Mesenchymal stem cell (in vitro differentiated cells and primary cell): ENCODE results near the gene USP44.
"Not testable (repeated sequence)": the region's sequence is repeated elsewhere in the genome, so short reads cannot be mapped to it uniquely, and the experiment has no call there.

ENCODE experiments used
- DNase-seq: peaks from one replicate; pipeline ENCODE4 v3.0.0-alpha.2; 2013
- H2AFZ ChIP-seq: one replicate; pipeline ENCODE4 v1.6.1; 2013; ENCODE audit warnings: low read depth, mild to moderate bottlenecking, control low read depth, inconsistent platforms, low read length, moderate library complexity
- H2AK5ac ChIP-seq: 2 replicates; pipeline ENCODE4 v1.6.1; 2013; ENCODE audit warnings: low read length, moderate library complexity, mild to moderate bottlenecking, inconsistent platforms; ENCODE audit not compliant: severe bottlenecking
- H2BK120ac ChIP-seq: one replicate; pipeline ENCODE4 v1.6.1; 2013; ENCODE audit warnings: low read depth, mild to moderate bottlenecking, inconsistent platforms, low read length, moderate library complexity
- H2BK12ac ChIP-seq, 2 experiments: one replicate each; pipeline ENCODE4 v1.6.1; 2013; ENCODE audit warnings: inconsistent platforms in 2 of 2, low read length in 2 of 2, mild to moderate bottlenecking in 2 of 2, moderate library complexity in 2 of 2, control low read depth in 1 of 2
- H2BK15ac ChIP-seq: one replicate; pipeline ENCODE4 v1.6.1; 2013; ENCODE audit warnings: mild to moderate bottlenecking, low read depth, inconsistent platforms; ENCODE audit not compliant: poor library complexity, severe bottlenecking
- H2BK5ac ChIP-seq: 2 replicates; pipeline ENCODE4 v1.6.1; 2013; ENCODE audit warnings: low read depth, mild to moderate bottlenecking, low read length, control low read depth, inconsistent platforms; ENCODE audit not compliant: poor library complexity, severe bottlenecking
- H3K14ac ChIP-seq, 2 experiments: one replicate each; pipeline ENCODE4 v1.6.1; 2013; ENCODE audit warnings: inconsistent platforms in 2 of 2, low read length in 2 of 2, control low read depth in 1 of 2, mild to moderate bottlenecking in 1 of 2, moderate library complexity in 1 of 2
- H3K18ac ChIP-seq, 2 experiments: one replicate each; pipeline ENCODE4 v1.6.1; 2013; ENCODE audit warnings: inconsistent platforms in 2 of 2, low read length in 2 of 2, control low read depth in 1 of 2, low read depth in 1 of 2, mild to moderate bottlenecking in 1 of 2
- H3K23ac ChIP-seq, 2 experiments: one replicate each; pipeline ENCODE4 v1.6.1; 2013; ENCODE audit warnings: inconsistent platforms in 2 of 2, low read length in 2 of 2, mild to moderate bottlenecking in 2 of 2, moderate library complexity in 2 of 2, control low read depth in 1 of 2
- H3K27ac ChIP-seq: 2 replicates; pipeline ENCODE4 v1.5.1; 2013; ENCODE audit warnings: mild to moderate bottlenecking, moderate library complexity, low read length, control low read depth, inconsistent platforms; ENCODE audit not compliant: poor library complexity, severe bottlenecking
- H3K27me3 ChIP-seq, 2 experiments: 2 replicates each; pipeline versions ENCODE4 v1.6.1 to v1.7.0; 2013; ENCODE audit warnings: low read length in 2 of 2, mild to moderate bottlenecking in 2 of 2, moderate library complexity in 2 of 2, control low read depth in 1 of 2, inconsistent platforms in 1 of 2; ENCODE audit not compliant: control insufficient read depth in 1 of 2, insufficient read depth in 1 of 2
- H3K36me3 ChIP-seq, 2 experiments: 2 replicates each; pipeline versions ENCODE4 v1.6.1 to v1.7.0; 2013; ENCODE audit warnings: low read length in 2 of 2, control low read depth in 1 of 2, inconsistent platforms in 1 of 2, low read depth in 1 of 2, mild to moderate bottlenecking in 1 of 2; ENCODE audit not compliant: insufficient read depth in 2 of 2, control insufficient read depth in 1 of 2
- H3K4ac ChIP-seq, 2 experiments: one replicate each; pipeline ENCODE4 v1.6.1; 2013; ENCODE audit warnings: inconsistent platforms in 2 of 2, low read length in 2 of 2, mild to moderate bottlenecking in 2 of 2, moderate library complexity in 2 of 2, control low read depth in 1 of 2, low read depth in 1 of 2
- H3K4me1 ChIP-seq: 2 replicates; pipeline ENCODE4 v1.6.1; 2013; ENCODE audit warnings: low read depth, low read length, control low read depth; ENCODE audit not compliant: control insufficient read depth, insufficient read depth
- H3K4me2 ChIP-seq: 2 replicates; pipeline ENCODE4 v1.6.1; 2013; ENCODE audit warnings: low read length, mild to moderate bottlenecking, inconsistent platforms; ENCODE audit not compliant: poor library complexity, severe bottlenecking
- H3K4me3 ChIP-seq, 2 experiments: 2 replicates each; pipeline versions ENCODE4 v1.5.1 to v1.7.0; 2013; ENCODE audit warnings: low read length in 2 of 2, mild to moderate bottlenecking in 2 of 2, control low read depth in 1 of 2, low read depth in 1 of 2; ENCODE audit not compliant: insufficient read depth in 1 of 2
- H3K79me1 ChIP-seq: replicated peaks from 2 replicates; pipeline ENCODE4 v1.6.1; 2013; ENCODE audit warnings: mild to moderate bottlenecking, control low read depth, low read length, inconsistent platforms; ENCODE audit not compliant: poor library complexity, severe bottlenecking
- H3K9ac ChIP-seq: 2 replicates; pipeline ENCODE4 v1.7.0; 2013; ENCODE audit warnings: mild to moderate bottlenecking, low read length, moderate library complexity
- H3K9me3 ChIP-seq: 2 replicates; pipeline ENCODE4 v1.7.0; 2013; ENCODE audit warnings: mild to moderate bottlenecking, low read length; ENCODE audit not compliant: control insufficient read depth
- H4K8ac ChIP-seq: one replicate; pipeline ENCODE4 v1.6.1; 2013; ENCODE audit warnings: inconsistent platforms, mild to moderate bottlenecking, low read length, moderate library complexity
- H4K91ac ChIP-seq: one replicate; pipeline ENCODE4 v1.6.1; 2013; ENCODE audit warnings: mild to moderate bottlenecking, low read length, inconsistent platforms
- WGBS: methylation state at CpG from one replicate; pipeline ENCODE4 v1.1.7; 2013; ENCODE audit warnings: mixed read lengths; 5-methylcytosine and 5-hydroxymethylcytosine counted together

Gene USP44

DNA sequence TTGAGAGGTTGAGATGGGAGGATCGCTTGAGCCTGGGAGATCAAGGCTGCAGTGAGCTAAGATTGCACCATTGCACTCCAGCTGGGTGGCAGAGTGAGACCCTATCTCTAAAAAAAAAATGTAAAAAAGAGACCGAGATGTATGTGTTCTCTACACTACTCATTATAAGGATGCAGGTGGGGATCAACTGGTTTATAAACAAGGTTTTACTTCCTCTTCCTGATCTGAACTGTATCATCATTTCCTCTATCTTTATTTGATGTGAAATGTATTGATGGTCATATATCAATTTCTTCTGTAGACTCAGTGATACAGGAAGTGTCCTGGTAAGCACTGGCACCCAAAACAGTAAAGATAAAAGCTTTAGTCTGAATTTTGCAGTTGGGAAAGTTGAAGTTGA, 20.1 kb upstream of the USP44 start:
- no peak overlapping the region for H2BK15ac ChIP-seq
- no peak overlapping the region for H3K4ac ChIP-seq
- no peak overlapping the region for H3K14ac ChIP-seq
- no peaks in the 10 kb centered on the region for H3K79me1 ChIP-seq
- no peak overlapping the region for H3K4me3 ChIP-seq
- no peaks in the 10 kb centered on the region for H3K36me3 ChIP-seq
- no peak overlapping the region for H4K8ac ChIP-seq
- WGBS, result 100% methylated on average over 1 of the region's 2 CpGs
- H2BK12ac ChIP-seq, result no peak overlapping the region
- H3K23ac ChIP-seq, result no peak overlapping the region
- H2BK5ac ChIP-seq, result no peak overlapping the region
- H3K4me2 ChIP-seq, result no peak overlapping the region
- no peak for DNase-seq
- no peak overlapping the region for H2BK120ac ChIP-seq
- H2AK5ac ChIP-seq, result no peak overlapping the region
- H3K27me3 ChIP-seq, result no peaks in the 10 kb centered on the region
- no peaks in the 10 kb centered on the region for H3K9me3 ChIP-seq
- H3K18ac ChIP-seq, result no peak overlapping the region
- H3K4me1 ChIP-seq, result peaks cover 2% of the 10 kb centered on the region
- no peak overlapping the region for H4K91ac ChIP-seq
- H3K27ac ChIP-seq, result no peak overlapping the region
- H2AFZ ChIP-seq, result no peak overlapping the region
- no peak overlapping the region for H3K9ac ChIP-seq

DNA sequence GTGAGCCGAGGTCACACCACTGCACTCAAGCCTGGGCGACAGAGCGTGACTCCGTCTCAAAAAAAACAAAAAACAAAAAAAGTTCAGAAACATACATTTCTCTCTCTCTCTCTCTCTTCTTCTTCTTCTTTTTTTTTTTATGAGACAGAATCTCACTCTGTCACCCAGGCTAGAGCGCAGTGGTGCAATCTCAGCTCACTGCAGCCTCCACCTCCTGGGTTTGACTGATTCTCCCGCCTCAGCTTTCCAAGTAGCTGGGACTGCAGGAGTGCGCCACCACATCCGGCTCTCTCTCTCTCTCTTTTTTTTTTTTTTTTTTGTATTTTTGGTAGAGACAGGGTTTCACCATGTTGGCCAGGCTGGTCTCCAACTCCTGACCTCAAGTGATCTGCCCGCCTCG, 16.8 kb upstream of the USP44 start:
- not testable (repeated sequence) for H2BK120ac ChIP-seq, H3K27ac ChIP-seq, H3K4ac ChIP-seq, H3K4me3 ChIP-seq, H3K4me2 ChIP-seq, H4K8ac ChIP-seq, H3K18ac ChIP-seq, H2AK5ac ChIP-seq, H2AFZ ChIP-seq, H3K36me3 ChIP-seq, H2BK12ac ChIP-seq, H3K14ac ChIP-seq, H3K9me3 ChIP-seq, DNase-seq, H2BK15ac ChIP-seq, H3K4me1 ChIP-seq, H2BK5ac ChIP-seq, H3K23ac ChIP-seq, H3K79me1 ChIP-seq, H3K27me3 ChIP-seq, H3K9ac ChIP-seq, H4K91ac ChIP-seq
- WGBS, result 93% methylated on average over 6 of the region's 10 CpGs

DNA sequence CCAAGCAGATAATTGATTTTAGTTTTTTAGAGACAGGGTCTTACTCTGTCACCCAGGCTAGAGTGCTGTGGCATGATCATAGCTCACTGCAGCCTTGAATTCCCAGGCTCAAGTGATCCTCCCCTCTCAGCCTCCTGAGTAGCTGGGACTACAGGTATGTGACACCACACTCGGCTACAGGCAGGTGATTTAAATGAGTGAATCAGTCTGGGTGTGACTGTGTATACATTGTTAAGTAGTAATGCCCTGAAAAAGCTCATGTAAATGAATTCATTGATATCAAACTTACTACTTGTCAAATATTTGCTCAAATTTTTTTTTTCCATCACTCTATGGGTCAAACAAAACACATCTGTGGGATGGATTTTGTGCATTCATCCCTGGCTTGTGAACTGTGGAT, 6.3 kb upstream of the USP44 start:
- no peaks in the 10 kb centered on the region for H3K36me3 ChIP-seq
- WGBS, result 100% methylated on average over 1 of the region's 1 CpG
- no peak overlapping the region for H3K4ac ChIP-seq
- no peaks in the 10 kb centered on the region for H3K27me3 ChIP-seq
- no peak overlapping the region for H3K18ac ChIP-seq
- H3K14ac ChIP-seq, result no peak overlapping the region
- H3K27ac ChIP-seq, result no peak overlapping the region
- no peak overlapping the region for H2BK120ac ChIP-seq
- no peaks in the 10 kb centered on the region for H3K4me1 ChIP-seq
- DNase-seq, result no peak
- no peak overlapping the region for H2AK5ac ChIP-seq
- H2BK12ac ChIP-seq, result no peak overlapping the region
- no peak overlapping the region for H4K8ac ChIP-seq
- H3K79me1 ChIP-seq, result no peaks in the 10 kb centered on the region
- no peak overlapping the region for H3K4me2 ChIP-seq
- H3K9ac ChIP-seq, result no peak overlapping the region
- H3K23ac ChIP-seq, result no peak overlapping the region
- no peak overlapping the region for H3K4me3 ChIP-seq
- no peak overlapping the region for H2BK5ac ChIP-seq
- no peak overlapping the region for H2AFZ ChIP-seq
- no peak overlapping the region for H2BK15ac ChIP-seq
- H4K91ac ChIP-seq, result no peak overlapping the region
- H3K9me3 ChIP-seq, result no peaks in the 10 kb centered on the region

DNA sequence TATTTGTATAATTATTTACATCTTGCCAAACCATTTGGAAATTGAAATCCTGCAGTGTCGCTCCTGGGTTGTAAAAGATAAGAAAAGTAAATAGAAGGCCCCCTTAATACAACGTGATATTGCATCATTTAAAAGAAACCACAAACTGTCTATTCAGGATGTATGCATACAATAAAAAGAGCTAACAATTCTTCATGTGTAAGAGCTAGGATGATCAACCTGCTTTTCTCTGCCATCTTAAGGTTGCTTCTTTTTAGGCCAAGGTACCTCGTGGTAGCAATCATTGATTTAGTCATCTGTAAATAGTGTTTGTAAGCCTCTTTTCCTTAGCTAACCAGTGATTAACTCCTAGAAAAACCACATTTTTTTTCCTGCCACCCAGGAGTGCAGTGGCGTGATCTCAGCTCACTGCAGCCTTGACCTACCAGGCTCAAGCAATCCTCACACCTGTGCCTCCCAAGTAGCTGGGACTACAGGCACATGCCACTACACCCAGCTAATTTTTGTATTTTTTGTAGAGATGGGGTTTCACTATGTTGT, 3.3 kb upstream of the USP44 start:
- Histone ChIP-seq H3K4me3 (no peak overlapping the region), H3K27ac (no peak overlapping the region), H3K23ac (no peak overlapping the region), H2AFZ (no peak overlapping the region), H2BK120ac (no peak overlapping the region), H3K9ac (no peak overlapping the region), H3K9me3 (no peaks in the 10 kb centered on the region), H3K36me3 (no peaks in the 10 kb centered on the region), H3K4me1 (peaks cover 2% of the 10 kb centered on the region), H3K4me2 (no peak overlapping the region), H3K4ac (no peak overlapping the region), H2AK5ac (no peak overlapping the region), H3K79me1 (no peaks in the 10 kb centered on the region), H4K91ac (no peak overlapping the region), H3K18ac (no peak overlapping the region), H4K8ac (no peak overlapping the region), H3K14ac (no peak overlapping the region), H3K27me3 (peaks cover 7 to 22% of the 10 kb centered on the region in 2 experiments), H2BK15ac (no peak overlapping the region), H2BK5ac (no peak overlapping the region), H2BK12ac (no peak overlapping the region)
- DNase-seq, result no peak
- 100% methylated on average over 1 of the region's 4 CpGs for WGBS
